HepG2 (cell line): ENCODE results near the gene B4GALT2. TPM values are rescaled to one million over a fixed set of nuclear protein-coding genes. Genes with fewer than 3 reads are reported as not detected.
A peak's percentile ranks its signal among the peaks of the same experiment; 100 is the strongest.

Experiments used
- ATAC-seq: fragments of 200-7000 bp; cut with Tn5 transposase; 3 replicates; pipeline ENCODE4 v1.9.1; 2020; ENCODE audit warnings: mild to moderate bottlenecking, moderate library complexity
- BruUV-seq: library from RNA; stranded (reverse); fragments of 400-500 nt; replicated peaks from 2 replicates; lab custom pipeline; 2021; lab: Mats Ljungman, UMichigan
- CTCF ChIA-PET: fragments of 300-600 bp; formaldehyde crosslinking; extraction: SDS; loops from one replicate; lab custom pipeline; 2021; ENCODE audit warnings: low total read pairs, inconsistent platforms, low intra/inter-chr PET ratio; lab: Yijun Ruan, JAX
- POLR2A ChIA-PET: fragments of 350-600 bp; sonication (Branson Sonifier 250); formaldehyde crosslinking; loops from one replicate; lab custom pipeline; 2020; ENCODE audit warnings: antibody characterized with exemption, inconsistent platforms; lab: Yijun Ruan, JAX
- DNase-seq: peaks from one replicate; pipeline ENCODE4 v3.0.0-alpha.2; 2015; ENCODE audit warnings: low spot score
- FAIRE-seq: peaks from 3 replicates; lab custom pipeline; 2011; peaks lifted over from hg19 to GRCh38; lab: Jason Lieb, UNC
- H2AFZ ChIP-seq: one replicate; pipeline ENCODE4 v1.6.1; 2011; ENCODE audit warnings: low read length, inconsistent platforms
- H3K27ac ChIP-seq: fragments of 300-600 bp; 3 replicates; pipeline ENCODE4 v1.8.0; 2011; ENCODE audit warnings: mixed run types, mild to moderate bottlenecking, mixed read lengths, low read length, inconsistent platforms; ENCODE audit not compliant: insufficient read depth; ENCODE audit errors: extremely low read length
- H3K27me3 ChIP-seq, 2 experiments: fragments of 200-600 bp in 1 of 2; 2 replicates in 1 of 2; 3 replicates in 1 of 2; pipeline versions ENCODE4 v1.6.0 to v1.8.0; 2011; ENCODE audit warnings: low read length in 2 of 2, mild to moderate bottlenecking in 2 of 2, moderate library complexity in 2 of 2, inconsistent platforms in 1 of 2; ENCODE audit not compliant: insufficient read depth in 2 of 2, control insufficient read depth in 1 of 2
- H3K36me3 ChIP-seq, 2 experiments: fragments of 200-600 bp in 1 of 2; replicated peaks in 1 of 2; 2 replicates in 1 of 2; 3 replicates in 1 of 2; pipeline versions ENCODE4 v1.5.1 to v1.8.0; 2011; ENCODE audit warnings: low read length in 2 of 2, inconsistent platforms in 1 of 2; ENCODE audit not compliant: insufficient read depth in 2 of 2, control insufficient read depth in 1 of 2
- H3K4me1 ChIP-seq: 2 replicates; pipeline ENCODE4 v1.5.1; 2012; ENCODE audit warnings: low read length, inconsistent platforms; ENCODE audit not compliant: insufficient read depth
- H3K4me2 ChIP-seq: 2 replicates; pipeline ENCODE4 v1.6.0; 2011; ENCODE audit warnings: low read depth, low read length, inconsistent platforms
- H3K4me3 ChIP-seq, 3 experiments: fragments of 200-600 bp in 1 of 3; sonication (generic), shearing (Covaris generic) in 1 of 3; replicated peaks in 1 of 3; 2 replicates each; pipeline ENCODE4 v1.5.1; 2011 to 2016; ENCODE audit warnings: low read length in 3 of 3, inconsistent platforms in 2 of 3, low read depth in 2 of 3, mild to moderate bottlenecking in 2 of 3, control low read depth in 1 of 3, mixed read lengths in 1 of 3; ENCODE audit not compliant: insufficient read depth in 1 of 3
- H3K79me2 ChIP-seq: one replicate; pipeline ENCODE4 v1.6.1; 2011; ENCODE audit warnings: low read length, inconsistent platforms; ENCODE audit not compliant: insufficient read depth
- H3K9ac ChIP-seq: 2 replicates; pipeline ENCODE4 v1.6.0; 2011; ENCODE audit warnings: mild to moderate bottlenecking, low read depth, low read length, inconsistent platforms; ENCODE audit not compliant: insufficient read depth
- H3K9me3 ChIP-seq: 2 replicates; pipeline ENCODE4 v1.5.1; 2012; ENCODE audit warnings: mild to moderate bottlenecking, low read length
- H4K20me1 ChIP-seq: 2 replicates; pipeline ENCODE4 v1.6.0; 2011; ENCODE audit warnings: inconsistent platforms, mild to moderate bottlenecking, low read length, moderate library complexity; ENCODE audit not compliant: insufficient read depth
- FOXA1 ChIP-seq, 2 experiments: fragments of 450-650 bp in 1 of 2; sonication (generic) in 1 of 2; formaldehyde crosslinking in 1 of 2; IDR thresholded peaks; 2 replicates each; pipeline versions ENCODE4 v1.4.0 to v1.6.1; 2016 to 2020; ENCODE audit warnings: missing genetic modification reagents in 1 of 2
- FOXA3 ChIP-seq: IDR thresholded peaks from 2 replicates; pipeline ENCODE4 v1.6.1; 2016; ENCODE audit warnings: missing genetic modification reagents, missing compliant biosample characterization
- HMGXB4 ChIP-seq, 2 experiments: sonication (generic) in 1 of 2; formaldehyde crosslinking in 1 of 2; IDR thresholded peaks; 2 replicates each; pipeline versions ENCODE4 v1.4.0 to v1.6.1; 2018 to 2020; ENCODE audit warnings: missing genetic modification reagents in 2 of 2, borderline replicate concordance in 1 of 2, low read depth in 1 of 2, mild to moderate bottlenecking in 1 of 2, missing biosample characterization in 1 of 2
- KLF11 ChIP-seq: IDR thresholded peaks from 2 replicates; pipeline ENCODE4 v1.6.1; 2016; ENCODE audit warnings: missing compliant biosample characterization
- KLF16 ChIP-seq, 2 experiments: sonication (generic) in 1 of 2; formaldehyde crosslinking in 1 of 2; IDR thresholded peaks; 2 replicates each; pipeline versions ENCODE4 v1.6.1 to v1.8.0; 2016 to 2023; ENCODE audit warnings: missing genetic modification reagents in 2 of 2, missing compliant biosample characterization in 1 of 2
- MBNL3 ChIP-seq: fragments of 250-450 bp; sonication (Bioruptor Pico); conservative IDR thresholded peaks from 2 replicates; pipeline ENCODE4 v1.8.0; 2022; ENCODE audit warnings: mild to moderate bottlenecking, inconsistent platforms
- MTF1 ChIP-seq: sonication (generic); formaldehyde crosslinking; IDR thresholded peaks from 2 replicates; pipeline ENCODE4 v1.5.0; 2020; ENCODE audit warnings: missing genetic modification reagents
- SNAPC4 ChIP-seq: sonication (generic); formaldehyde crosslinking; IDR thresholded peaks from 2 replicates; pipeline ENCODE4 v1.4.0; 2020; ENCODE audit warnings: mild to moderate bottlenecking, missing genetic modification reagents
- ZFP36 ChIP-seq: fragments of 150-350 bp; IDR thresholded peaks from 2 replicates; pipeline ENCODE4 v1.6.1; 2018; ENCODE audit warnings: borderline replicate concordance, low read length, low read depth; ENCODE audit not compliant: partially characterized antibody
- ZMYM3 ChIP-seq: sonication (generic); formaldehyde crosslinking; IDR thresholded peaks from 2 replicates; pipeline ENCODE4 v1.5.1; 2020; ENCODE audit warnings: mild to moderate bottlenecking, missing genetic modification reagents
- ZNF607 ChIP-seq: sonication (generic); formaldehyde crosslinking; IDR thresholded peaks from 2 replicates; pipeline ENCODE4 v1.5.1; 2020; ENCODE audit warnings: missing genetic modification reagents, mild to moderate bottlenecking, borderline replicate concordance
- ZNF652 ChIP-seq: IDR thresholded peaks from 2 replicates; pipeline ENCODE4 v1.6.1; 2016; ENCODE audit warnings: low read depth, borderline replicate concordance
- ZNF768 ChIP-seq: sonication (generic); formaldehyde crosslinking; IDR thresholded peaks from 2 replicates; pipeline ENCODE4 v1.4.0; 2020; ENCODE audit warnings: missing genetic modification reagents
- WGBS: methylation state at CpG from one replicate; pipeline ENCODE4 v1.1.6; 2017; ENCODE audit warnings: low lambda C conversion rate; 5-methylcytosine and 5-hydroxymethylcytosine counted together
- in situ Hi-C: cut with HindIII; loops from 2 replicates; pipeline ENCODE4 v1.10.0; 2017; ENCODE audit warnings: low pct_unique_long_range_greater_than_20kb; ENCODE audit not compliant: extremely low pct_ligation_motif_present
- intact Hi-C: fragments of 100-400 bp; cut with micrococcal nuclease; formaldehyde crosslinking; loops from one replicate; pipeline ENCODE4 v1.10.0; 2022; ENCODE audit not compliant: unreplicated experiment
- polyA plus RNA-seq, 8 experiments: library from polyadenylated mRNA; depleted of rRNA in 3 of 8; stranded (reverse) in 7 of 8; unstranded in 1 of 8; fragments of >200 nt; fragmentation: Illumina TruSeq in 4 of 8; extraction: Trizol in 4 of 8; gene quantifications; 2 replicates each; pipeline versions ENCODE4 v1.2.1 to v1.2.3, GENCODE V29; 2011 to 2016; ENCODE audit warnings: low read depth in 4 of 8, missing spikeins in 1 of 8, mixed read lengths in 1 of 8; ENCODE audit not compliant: insufficient read depth in 1 of 8
- total RNA-seq, 5 experiments: library from RNA; depleted of rRNA; stranded (reverse); fragments of >200 nt; fragmentation: Illumina TruSeq; extraction: Trizol; gene quantifications; 2 replicates each; pipeline ENCODE4 v1.2.3, GENCODE V29; 2016; ENCODE audit warnings: low read depth in 1 of 5

B4GALT2 gene
- total and polyA plus RNA-seq, 2 of the 13 experiments (the other 11 are each of a cell fraction or from before 2014, with no cell fraction given): 41.9 to 78.0 TPM

GRCh38 chr1:43985984-43986595 lies 7.1 kb downstream of the B4GALT2 start:
- H3K27ac ChIP-seq: peak overlapping the region; percentile 62
- in situ Hi-C loops: no loop called here

More at GRCh38 chr1:43985984-43986595, 7.1 kb downstream of the B4GALT2 start:
- H3K4me2 ChIP-seq: no peak overlapping the region
- peaks cover 17 to 35% of the 10 kb centered on the region in 2 experiments; a peak in 4 of 5 replicates for H3K36me3 ChIP-seq
- H3K4me1 ChIP-seq: peaks cover 67% of the 10 kb centered on the region
- H3K79me2 ChIP-seq: peaks cover 16% of the 10 kb centered on the region
- DNase-seq (no peak), FAIRE-seq (no peak), ATAC-seq (no peak)
- peak; percentile 62; the same call in 1 of the 2 replicates for TF ChIP-seq ZMYM3 (CRISPR knock-in tag)
- TF ChIP-seq FOXA3 (CRISPR knock-in tag): peak; percentile 44; the same call in 1 of the 2 replicates
- TF ChIP-seq ZNF607 (CRISPR knock-in tag): no peak
- TF ChIP-seq MBNL3 (CRISPR knock-in tag): no peak
- TF ChIP-seq HMGXB4 (CRISPR knock-in tag; IDR thresholded peaks at IDR 0.05; ENCODE audit: borderline replicate concordance in 1 of 2, low read depth in 1 of 2): 0 out of 4 replicates have a peak, but pooled peaks of 1 of the 2 experiments have one; percentile 5
- no peak for TF ChIP-seq ZNF768 (CRISPR knock-in tag)
- TF ChIP-seq SNAPC4 (CRISPR knock-in tag): no peak
- peak; percentile 90 for TF ChIP-seq ZFP36
- TF ChIP-seq KLF11 (CRISPR knock-in tag): no peak
- TF ChIP-seq KLF16 (CRISPR knock-in tag; IDR thresholded peaks at IDR 0.05): no peak
- TF ChIP-seq MTF1 (CRISPR knock-in tag): no peak
- TF ChIP-seq FOXA1 (IDR thresholded peaks at IDR 0.05): no peak
- TF ChIP-seq FOXA1 (CRISPR knock-in tag; IDR thresholded peaks at IDR 0.05): peak; percentile 34; the same call in 1 of the 2 replicates
- peak; percentile 53; the same call in 1 of the 2 replicates for TF ChIP-seq ZNF652 (CRISPR knock-in tag)
- no peaks in the 10 kb centered on the region for H3K27me3 ChIP-seq
- H3K9me3 ChIP-seq: no peaks in the 10 kb centered on the region
- intact Hi-C loops: no loop called here
- WGBS: 76% methylated on average over 4 of the region's 4 CpGs
- no peak overlapping the region for H3K4me3 ChIP-seq
- CTCF ChIA-PET: no interaction called here
- H3K9ac ChIP-seq: no peak overlapping the region
- H4K20me1 ChIP-seq: no peaks in the 10 kb centered on the region
- POLR2A ChIA-PET: interaction anchor here (2.3 to 4.3 kb wide), 3 partner anchors 8 to 39 kb away, joined by 8 to 32 read pairs (median 20); partner anchors contain the start of genes ATP6V0B, B4GALT2 and IPO13
- no peak overlapping the region for H2AFZ ChIP-seq
- BruUV-seq: no TSS peak
